GM19193 (cell line): ENCODE results near the gene PCDH12.

Source experiments
- POLR2A ChIP-seq: IDR thresholded peaks from 4 replicates; pipeline ENCODE4 v1.6.1; 2011; ENCODE audit not compliant: insufficient read depth, insufficient read length; ENCODE audit errors: extremely low read depth

Gene PCDH12

DNA sequence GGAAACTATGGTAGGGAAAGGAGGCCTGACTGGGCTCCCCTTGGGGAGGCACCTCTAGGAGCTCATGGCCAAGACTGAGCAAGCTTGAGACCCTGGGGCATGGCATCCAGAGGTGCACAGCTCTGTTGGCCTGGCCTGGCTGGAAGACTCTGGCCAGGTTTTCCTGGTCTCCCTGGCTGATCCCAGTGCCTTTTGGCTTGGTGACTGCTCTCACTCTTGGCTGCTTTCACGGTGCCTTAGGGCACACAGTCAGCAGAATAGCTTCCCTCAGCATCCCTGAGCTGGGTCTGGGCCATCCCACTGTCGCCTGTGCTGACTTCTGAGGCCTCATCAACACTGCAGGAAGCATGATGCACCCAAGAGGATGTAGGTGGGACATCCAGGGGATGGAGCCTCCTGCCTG is 47.7 kb downstream of the PCDH12 start:
- no peak for TF ChIP-seq POLR2A

DNA sequence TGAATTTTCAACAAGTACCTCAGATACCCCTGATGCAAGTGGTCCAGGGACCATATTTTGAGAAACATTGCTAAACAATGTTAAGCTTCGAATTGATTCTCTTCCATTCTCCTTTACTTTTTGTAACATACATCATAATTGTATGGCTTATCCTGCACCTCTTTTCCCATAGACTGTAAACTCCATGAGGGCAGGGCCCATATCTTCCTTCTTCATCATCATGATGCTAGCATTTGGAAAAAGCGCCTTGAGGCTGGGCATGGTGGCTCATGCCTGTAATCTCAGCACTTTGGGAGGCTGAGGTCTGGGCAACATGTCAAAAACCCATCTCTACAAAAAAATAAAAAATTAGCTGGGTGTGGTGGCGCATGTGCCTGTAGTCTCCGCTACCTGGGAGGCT is 48.8 kb downstream of the PCDH12 start:
- TF ChIP-seq POLR2A = no peak

GRCh38 chr5:141908796-141909195 is 49.2 kb downstream of the PCDH12 start:
- TF ChIP-seq POLR2A = no peak

GRCh38 chr5:141906972-141907371 is 51.0 kb downstream of the PCDH12 start:
- TF ChIP-seq POLR2A = no peak

DNA sequence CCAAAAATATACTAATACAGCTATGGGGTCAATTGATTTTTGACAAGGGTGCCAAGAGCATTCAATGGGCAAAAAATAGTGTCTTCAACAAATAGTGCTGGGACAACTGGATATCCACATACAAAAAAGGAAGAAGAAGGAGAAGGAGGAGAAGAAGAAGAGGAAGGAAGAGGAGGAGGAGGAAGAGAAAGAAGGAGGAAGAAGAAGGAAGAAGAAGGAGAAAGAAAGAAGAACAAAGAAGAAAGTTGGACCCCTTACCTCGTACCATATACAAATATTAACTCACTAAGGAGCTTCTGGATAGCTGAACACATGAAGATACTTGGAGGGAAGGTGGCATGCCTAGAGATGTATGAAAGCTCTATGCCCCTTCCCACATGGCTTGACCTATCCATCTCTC is 51.5 kb downstream of the PCDH12 start:
- no peak for TF ChIP-seq POLR2A

GRCh38 chr5:141904551-141904950 is 53.5 kb downstream of the PCDH12 start:
- no peak for TF ChIP-seq POLR2A

GRCh38 chr5:141903261-141903660 is 54.7 kb downstream of the PCDH12 start:
- TF ChIP-seq POLR2A = no peak

DNA sequence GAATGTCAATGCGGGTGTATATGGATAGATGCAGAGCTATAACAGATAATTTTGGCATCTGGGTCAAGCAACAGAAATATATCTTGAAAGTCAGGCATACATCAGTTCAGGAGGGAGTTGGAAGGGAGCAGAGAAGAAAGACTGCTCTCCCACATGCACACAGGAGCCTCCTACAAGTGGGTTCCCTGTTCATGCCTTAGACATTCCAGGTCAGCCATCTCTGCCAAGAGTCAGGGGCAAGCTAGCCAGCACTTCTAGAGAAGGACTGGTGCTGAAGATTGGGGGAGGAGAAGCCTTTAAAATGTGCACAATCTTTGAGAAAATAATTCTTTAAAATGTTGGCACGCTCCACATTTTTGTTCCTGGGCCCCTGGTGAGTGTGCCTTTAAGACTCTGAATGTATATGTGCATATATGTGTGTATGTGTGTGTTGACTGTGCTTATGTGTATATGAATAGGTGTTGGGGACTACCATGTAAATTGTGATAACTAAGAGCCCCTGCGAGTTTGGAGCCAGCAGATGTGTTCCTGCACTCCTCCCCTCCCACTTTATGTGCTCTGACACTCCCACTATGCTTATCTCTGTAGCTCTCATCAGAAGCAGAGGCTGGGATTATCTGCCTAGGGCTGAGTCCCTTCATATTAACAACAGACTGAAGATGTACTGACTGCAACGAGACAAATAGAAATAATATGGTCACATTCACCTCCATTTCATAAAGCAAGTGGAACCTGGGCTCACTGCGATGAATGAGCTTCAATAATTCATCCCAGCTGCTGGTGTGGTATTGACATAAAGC is 55.8 kb downstream of the PCDH12 start:
- TF ChIP-seq POLR2A = no peak

DNA sequence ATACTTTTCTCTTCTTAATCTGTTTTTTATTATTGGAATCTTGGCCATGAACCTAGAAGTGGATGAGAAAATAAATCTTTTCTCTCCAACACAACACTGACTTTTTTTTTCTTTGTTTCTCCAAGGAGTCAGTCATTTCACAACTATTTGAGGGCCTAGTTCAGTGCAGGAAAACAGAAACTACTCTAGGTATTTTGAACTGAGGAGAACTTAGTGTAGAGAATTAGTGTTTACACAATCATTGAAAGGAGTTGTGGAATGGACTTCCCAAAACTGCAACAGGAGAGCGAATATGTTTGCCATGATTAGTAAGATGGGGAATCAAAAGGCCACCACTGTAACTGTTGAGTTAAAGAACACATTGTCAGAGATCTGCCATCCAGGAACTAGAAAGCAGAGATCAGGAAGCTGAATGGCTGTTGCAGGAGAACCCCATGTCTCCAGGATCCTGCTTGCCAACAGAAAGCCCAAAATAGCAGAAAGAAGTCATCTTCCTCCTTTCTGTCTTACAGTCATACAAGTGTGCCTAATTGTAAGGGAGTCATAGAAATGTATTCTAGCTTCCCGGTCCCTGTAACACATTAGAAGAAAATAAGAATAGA is 59.5 kb downstream of the PCDH12 start:
- TF ChIP-seq POLR2A = no peak

DNA sequence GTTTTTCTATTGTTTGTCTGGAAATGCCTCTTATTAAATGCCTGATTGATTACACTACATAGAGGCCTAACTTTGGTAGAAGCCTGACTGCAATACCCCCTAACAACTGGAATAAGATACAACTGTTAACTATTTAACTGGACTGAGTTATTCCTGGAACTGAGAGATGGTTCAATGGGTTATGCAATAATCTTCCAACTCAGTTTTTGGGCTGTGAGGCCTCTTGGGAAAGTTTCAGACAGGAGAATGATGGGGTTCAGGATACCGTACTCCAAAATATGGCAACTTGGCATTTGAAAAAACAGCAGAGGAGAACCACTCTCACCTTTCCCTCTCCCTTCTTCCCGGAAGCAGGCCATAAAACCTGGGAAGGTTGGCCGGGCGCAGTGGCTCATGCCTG is 60.6 kb downstream of the PCDH12 start:
- no peak for TF ChIP-seq POLR2A
